Duodenal mucosa (tissue), 2 donors: Measurements from ENCODE around the gene DKK2.

ENCODE experiments used
- H3K27ac ChIP-seq: one replicate; pipeline ENCODE4 v1.7.0; 2013; ENCODE audit warnings: low read depth, low read length
- H3K27me3 ChIP-seq, 2 donors: one replicate each; pipeline ENCODE4 v1.7.0; 2013; ENCODE audit warnings: low read length in 2 of 2, control low read depth in 1 of 2; ENCODE audit not compliant: insufficient read depth in 2 of 2, control insufficient read depth in 1 of 2
- H3K36me3 ChIP-seq, 2 donors: one replicate each; pipeline ENCODE4 v1.7.0; 2013; ENCODE audit warnings: low read length in 2 of 2, control low read depth in 1 of 2; ENCODE audit not compliant: insufficient read depth in 2 of 2, control insufficient read depth in 1 of 2
- H3K4me1 ChIP-seq, 2 donors: one replicate each; pipeline ENCODE4 v1.7.0; 2013; ENCODE audit warnings: low read length in 2 of 2, control low read depth in 1 of 2; ENCODE audit not compliant: insufficient read depth in 2 of 2, control insufficient read depth in 1 of 2
- H3K4me3 ChIP-seq, 2 donors: one replicate each; pipeline ENCODE4 v1.7.0; 2013; ENCODE audit warnings: low read length in 2 of 2, low read depth in 1 of 2
- H3K9ac ChIP-seq, 2 donors: one replicate each; pipeline ENCODE4 v1.7.0; 2013; ENCODE audit warnings: low read length in 2 of 2, low read depth in 1 of 2
- H3K9me3 ChIP-seq, 2 donors: one replicate each; pipeline ENCODE4 v1.7.0; 2013; ENCODE audit warnings: low read length in 2 of 2, control low read depth in 1 of 2; ENCODE audit not compliant: control insufficient read depth in 1 of 2

Gene DKK2

GRCh38 chr4:106982711-106983211 is 53.4 kb downstream of the DKK2 start:
- Histone ChIP-seq H3K36me3 (no peaks in the 10 kb centered on the region), H3K27ac (no peak overlapping the region), H3K27me3 (no peaks in the 10 kb centered on the region), H3K4me3 (no peak overlapping the region), H3K9me3 (no peaks in the 10 kb centered on the region), H3K4me1 (no peaks in the 10 kb centered on the region), H3K9ac (no peak overlapping the region)

DNA sequence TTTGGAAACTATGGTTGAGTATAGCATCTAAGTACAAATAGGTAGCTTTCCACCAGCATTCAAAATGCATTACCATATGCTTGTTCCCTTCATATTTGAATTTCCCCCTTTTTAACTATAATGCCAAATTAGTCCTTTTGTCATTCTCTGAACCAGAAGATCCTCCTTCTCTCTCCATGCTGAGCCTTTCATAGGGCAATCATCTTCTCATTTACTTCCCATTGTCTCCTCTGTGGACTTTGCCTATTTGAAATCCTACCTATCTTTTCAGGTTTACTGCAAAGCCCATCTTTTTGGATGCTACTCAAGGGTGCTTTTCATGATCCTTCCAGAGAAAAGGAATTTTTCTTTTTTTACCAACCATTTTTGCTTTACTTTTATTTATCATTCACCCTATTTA is 54.7 kb downstream of the DKK2 start:
- Histone ChIP-seq H3K9me3 (no peaks in the 10 kb centered on the region), H3K4me1 (no peaks in the 10 kb centered on the region), H3K36me3 (no peaks in the 10 kb centered on the region), H3K27ac (no peak overlapping the region), H3K27me3 (no peaks in the 10 kb centered on the region), H3K4me3 (no peak overlapping the region), H3K9ac (no peak overlapping the region)

DNA sequence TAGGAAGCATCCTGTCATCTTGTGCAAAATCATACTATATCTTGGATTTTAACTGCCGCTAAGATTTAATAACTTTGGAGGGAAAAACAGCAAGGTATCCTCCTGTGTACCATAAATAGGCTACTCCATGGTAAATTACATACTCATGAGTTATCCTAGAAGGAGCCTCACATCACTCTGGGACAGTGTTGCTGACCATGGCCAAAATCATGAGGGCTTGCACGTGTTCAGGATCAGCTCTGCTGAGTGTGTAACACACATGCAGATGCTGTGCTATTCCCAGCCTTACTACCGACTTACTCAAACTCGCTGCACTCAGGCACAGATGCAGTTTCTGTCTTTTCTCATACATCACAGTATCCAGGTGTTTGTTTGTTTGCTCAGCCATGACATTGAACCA is 56.6 kb downstream of the DKK2 start:
- no peak overlapping the region for H3K27ac ChIP-seq
- no peaks in the 10 kb centered on the region for H3K36me3 ChIP-seq
- no peaks in the 10 kb centered on the region for H3K4me1 ChIP-seq
- H3K27me3 ChIP-seq: no peaks in the 10 kb centered on the region
- no peaks in the 10 kb centered on the region for H3K9me3 ChIP-seq
- H3K4me3 ChIP-seq: no peak overlapping the region
- H3K9ac ChIP-seq: no peak overlapping the region

- Histone ChIP-seq H3K4me3 (no peak overlapping the region), H3K27ac (no peak overlapping the region), H3K4me1 (no peaks in the 10 kb centered on the region), H3K36me3 (no peaks in the 10 kb centered on the region), H3K27me3 (no peaks in the 10 kb centered on the region), H3K9ac (no peak overlapping the region), H3K9me3 (no peaks in the 10 kb centered on the region)
These were observed 57.9 kb downstream of the DKK2 start for GRCh38 chr4:106978046-106978774.

DNA sequence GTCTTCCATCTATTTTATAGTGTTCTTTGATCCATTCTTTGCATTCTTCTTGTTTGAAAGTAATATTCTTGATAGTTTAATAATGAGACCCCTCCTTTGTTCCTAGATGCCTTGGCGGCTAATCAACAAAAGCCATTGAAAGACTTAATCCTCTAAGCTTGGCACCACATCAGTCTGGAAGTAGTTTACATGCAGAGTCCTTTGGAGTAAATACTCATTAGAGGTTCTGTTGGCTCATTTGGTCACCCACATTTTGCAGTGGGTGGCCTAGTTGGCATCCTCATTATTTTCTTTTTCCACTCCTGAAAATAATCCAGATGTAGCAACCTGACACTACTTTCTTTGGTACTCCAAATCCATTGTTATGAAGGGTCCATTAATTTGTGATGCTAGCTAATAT is 64.5 kb downstream of the DKK2 start:
- H3K36me3 ChIP-seq: no peaks in the 10 kb centered on the region
- no peaks in the 10 kb centered on the region for H3K4me1 ChIP-seq
- no peak overlapping the region for H3K4me3 ChIP-seq
- H3K27me3 ChIP-seq: no peaks in the 10 kb centered on the region
- H3K9ac ChIP-seq: no peak overlapping the region
- H3K9me3 ChIP-seq: no peaks in the 10 kb centered on the region
- H3K27ac ChIP-seq: no peak overlapping the region

GRCh38 chr4:106967892-106968291 is 68.2 kb downstream of the DKK2 start:
- Histone ChIP-seq H3K27me3 (no peaks in the 10 kb centered on the region), H3K4me1 (no peaks in the 10 kb centered on the region), H3K36me3 (no peaks in the 10 kb centered on the region), H3K9me3 (no peaks in the 10 kb centered on the region), H3K4me3 (no peak overlapping the region), H3K9ac (no peak overlapping the region), H3K27ac (no peak overlapping the region)

- H3K27ac ChIP-seq: no peak overlapping the region
- H3K36me3 ChIP-seq: no peaks in the 10 kb centered on the region
These were observed 82.9 kb downstream of the DKK2 start for GRCh38 chr4:106953036-106953705.

GRCh38 chr4:106951891-106952290 is 84.2 kb downstream of the DKK2 start:
- Histone ChIP-seq H3K9ac (no peak overlapping the region), H3K36me3 (no peaks in the 10 kb centered on the region), H3K27ac (no peak overlapping the region), H3K27me3 (no peaks in the 10 kb centered on the region), H3K4me1 (no peaks in the 10 kb centered on the region), H3K9me3 (no peaks in the 10 kb centered on the region), H3K4me3 (no peak overlapping the region)

More at GRCh38 chr4:106953036-106953705, 82.9 kb downstream of the DKK2 start:
- H3K9ac ChIP-seq: no peak overlapping the region
- H3K4me1 ChIP-seq: no peaks in the 10 kb centered on the region
- no peaks in the 10 kb centered on the region for H3K9me3 ChIP-seq
- no peaks in the 10 kb centered on the region for H3K27me3 ChIP-seq
- no peak overlapping the region for H3K4me3 ChIP-seq

- Histone ChIP-seq H3K9me3 (no peaks in the 10 kb centered on the region), H3K36me3 (no peaks in the 10 kb centered on the region), H3K4me1 (no peaks in the 10 kb centered on the region), H3K27ac (no peak overlapping the region), H3K27me3 (no peaks in the 10 kb centered on the region), H3K4me3 (no peak overlapping the region), H3K9ac (no peak overlapping the region)
These were observed 94.3 kb downstream of the DKK2 start for GRCh38 chr4:106941841-106942240.

DNA sequence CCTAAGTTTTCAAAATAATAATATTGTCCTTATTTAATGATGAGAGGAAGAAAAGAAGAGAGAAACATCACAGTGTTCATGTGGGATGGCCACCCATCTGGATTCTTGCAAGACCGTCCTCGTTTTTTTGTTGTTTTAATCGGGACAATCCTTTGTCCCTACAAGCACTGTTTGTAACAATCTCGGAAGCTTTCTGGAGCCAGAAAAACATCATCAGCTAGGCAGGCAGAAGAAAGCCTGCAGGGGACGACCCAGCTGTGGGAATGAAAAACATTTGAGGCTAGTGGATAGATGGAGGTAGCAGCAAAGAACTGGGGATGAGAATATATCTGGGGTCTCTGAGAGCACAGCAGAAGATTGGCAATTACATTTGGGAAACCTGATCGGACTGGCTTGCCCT is 105.6 kb downstream of the DKK2 start:
- Histone ChIP-seq H3K36me3 (no peaks in the 10 kb centered on the region), H3K4me3 (no peak overlapping the region), H3K4me1 (no peaks in the 10 kb centered on the region), H3K27me3 (no peaks in the 10 kb centered on the region), H3K27ac (no peak overlapping the region), H3K9me3 (no peaks in the 10 kb centered on the region), H3K9ac (no peak overlapping the region)
